Thyroid gland (tissue), 4 donors: ENCODE data around the gene ZNF780B. TPM values are rescaled to one million over a fixed set of nuclear protein-coding genes. Genes with fewer than 3 reads are reported as not detected.

Experiments used
- DNase-seq, 2 donors: peaks; one replicate each; pipeline ENCODE4 v3.0.0-alpha.2; 2019
- H3K27ac ChIP-seq, 3 donors: fragments of 200-600 bp; sonication (generic); 1 replicate in 2 of 3; 2 replicates in 1 of 3; pipeline ENCODE4 v1.5.1; 2016 to 2019; ENCODE audit warnings: mild to moderate bottlenecking in 1 of 3, moderate library complexity in 1 of 3
- H3K27me3 ChIP-seq: fragments of 200-600 bp; sonication (generic); one replicate; pipeline ENCODE4 v1.5.1; 2019
- H3K36me3 ChIP-seq, 2 donors: fragments of 200-600 bp; sonication (generic); one replicate each; pipeline ENCODE4 v1.5.1; 2016 to 2019
- H3K4me1 ChIP-seq, 2 donors: fragments of 200-600 bp; sonication (generic); one replicate each; pipeline ENCODE4 v1.5.1; 2017 to 2019
- H3K4me3 ChIP-seq, 3 donors: fragments of 200-600 bp; sonication (generic); replicated peaks in 1 of 3; 1 replicate in 2 of 3; 2 replicates in 1 of 3; pipeline ENCODE4 v1.5.1; 2016; ENCODE audit warnings: mild to moderate bottlenecking in 1 of 3
- H3K9me3 ChIP-seq: fragments of 200-600 bp; sonication (generic); one replicate; pipeline ENCODE4 v1.5.1; 2017
- POLR2A ChIP-seq, 2 donors: fragments of 450-650 bp; IDR thresholded peaks; one replicate each; pipeline ENCODE4 v1.6.1; 2017; ENCODE audit warnings: antibody characterized with exemption in 2 of 2, mild to moderate bottlenecking in 2 of 2, moderate library complexity in 1 of 2
- WGBS, 2 donors: methylation state at CpG; one replicate each; pipeline ENCODE4 v1.1.5; 2017; 5-methylcytosine and 5-hydroxymethylcytosine counted together
- intact Hi-C: fragments of 100-400 bp; cut with DNase I; formaldehyde crosslinking; loops from one replicate; pipeline ENCODE4 v1.15.1; 2023
- total RNA-seq, 4 donors: library from RNA; depleted of rRNA; stranded (reverse); fragments of >200 nt; gene quantifications; one replicate each; pipeline ENCODE4 v1.2.3, GENCODE V29; 2016
- TF ChIP-seq, protein P1 (sequence below), 6 experiments: fragments of 200-600 bp in 3 of 6; fragments of 450-650 bp in 3 of 6; sonication (generic) in 3 of 6; IDR thresholded peaks; one replicate each; pipeline ENCODE4 v1.5.1; 2016 to 2019; ENCODE audit warnings: antibody characterized with exemption in 6 of 6, mild to moderate bottlenecking in 2 of 6, inconsistent platforms in 1 of 6, moderate library complexity in 1 of 6

ZNF780B gene
- total RNA-seq, 4 donors from 2014 or later = 22.3 to 44.6 (median 30.9) TPM

GRCh38 chr19:40084948-40085347 lies 28.9 kb upstream of the ZNF780B start:
- Histone ChIP-seq H3K4me3 (no peak overlapping the region), H3K9me3 (no peaks in the 10 kb centered on the region), H3K27ac (no peak overlapping the region), H3K4me1 (peaks cover 7 to 9% of the 10 kb centered on the region in 2 donors), H3K27me3 (no peaks in the 10 kb centered on the region), H3K36me3 (peaks cover 25 to 27% of the 10 kb centered on the region in 2 donors)
- intact Hi-C loops = no loop called here
- 94% methylated on average over 4 of the region's 4 CpGs for WGBS, 2 donors
- TF ChIP-seq, protein P1, sequence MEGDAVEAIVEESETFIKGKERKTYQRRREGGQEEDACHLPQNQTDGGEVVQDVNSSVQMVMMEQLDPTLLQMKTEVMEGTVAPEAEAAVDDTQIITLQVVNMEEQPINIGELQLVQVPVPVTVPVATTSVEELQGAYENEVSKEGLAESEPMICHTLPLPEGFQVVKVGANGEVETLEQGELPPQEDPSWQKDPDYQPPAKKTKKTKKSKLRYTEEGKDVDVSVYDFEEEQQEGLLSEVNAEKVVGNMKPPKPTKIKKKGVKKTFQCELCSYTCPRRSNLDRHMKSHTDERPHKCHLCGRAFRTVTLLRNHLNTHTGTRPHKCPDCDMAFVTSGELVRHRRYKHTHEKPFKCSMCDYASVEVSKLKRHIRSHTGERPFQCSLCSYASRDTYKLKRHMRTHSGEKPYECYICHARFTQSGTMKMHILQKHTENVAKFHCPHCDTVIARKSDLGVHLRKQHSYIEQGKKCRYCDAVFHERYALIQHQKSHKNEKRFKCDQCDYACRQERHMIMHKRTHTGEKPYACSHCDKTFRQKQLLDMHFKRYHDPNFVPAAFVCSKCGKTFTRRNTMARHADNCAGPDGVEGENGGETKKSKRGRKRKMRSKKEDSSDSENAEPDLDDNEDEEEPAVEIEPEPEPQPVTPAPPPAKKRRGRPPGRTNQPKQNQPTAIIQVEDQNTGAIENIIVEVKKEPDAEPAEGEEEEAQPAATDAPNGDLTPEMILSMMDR (IDR thresholded peaks at IDR 0.05) = no peak
- TF ChIP-seq POLR2A (IDR thresholded peaks at IDR 0.05) = no peak
- DNase-seq = no peak

DNA sequence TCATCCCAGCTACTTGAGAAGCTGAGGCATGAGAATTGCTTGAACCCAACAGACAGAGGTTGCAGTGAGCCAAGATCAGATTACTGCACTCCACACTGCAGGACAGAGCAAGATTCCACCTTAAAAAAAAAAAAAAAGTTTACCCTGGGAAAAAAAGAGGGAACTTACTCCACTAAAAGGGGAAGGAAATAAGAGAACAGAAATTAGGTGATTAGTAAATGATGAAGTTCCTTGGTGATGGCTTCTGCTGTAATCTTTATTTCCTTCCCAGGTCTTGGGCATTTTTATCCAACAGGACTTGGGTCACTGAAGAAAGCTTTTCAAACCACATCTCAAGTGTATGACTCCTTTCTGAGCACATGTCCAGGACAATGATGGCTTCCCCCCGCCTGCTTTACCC lies 25.4 kb upstream of the ZNF780B start:
- H3K9me3 ChIP-seq = no peaks in the 10 kb centered on the region
- no peaks in the 10 kb centered on the region for H3K4me1 ChIP-seq
- DNase-seq = no peak
- no peaks in the 10 kb centered on the region for H3K27me3 ChIP-seq
- no peak for TF ChIP-seq POLR2A (IDR thresholded peaks at IDR 0.05)
- TF ChIP-seq, protein P1 (IDR thresholded peaks at IDR 0.05) = no peak
- H3K36me3 ChIP-seq = peaks cover 34 to 43% of the 10 kb centered on the region in 2 donors
- H3K4me3 ChIP-seq = no peak overlapping the region
- 93 to 100% methylated on average over 1 of the region's 1 CpG for WGBS, 2 donors
- intact Hi-C loops = no loop called here
- H3K27ac ChIP-seq = no peak overlapping the region

DNA sequence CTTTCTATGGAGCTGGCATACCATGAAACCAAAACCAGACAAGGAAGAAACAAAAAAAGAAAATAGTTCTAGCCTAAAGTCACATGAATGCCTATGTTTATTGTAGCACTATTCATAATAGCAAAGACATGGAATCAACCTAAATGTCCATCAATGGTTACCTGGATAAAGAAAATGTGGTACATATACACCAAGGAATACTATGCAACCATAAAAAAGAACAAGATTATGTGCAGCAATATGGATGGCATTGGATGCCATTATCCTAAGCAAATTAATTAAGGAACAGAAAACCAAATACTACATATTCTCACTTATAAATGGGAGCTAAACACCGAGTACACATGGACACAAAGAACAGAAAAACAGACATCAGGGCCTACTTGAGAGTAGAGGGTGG lies 24.3 kb upstream of the ZNF780B start:
- WGBS, 2 donors = 96 to 98% methylated on average over 1 of the region's 1 CpG
- Histone ChIP-seq H3K4me1 (no peaks in the 10 kb centered on the region), H3K27me3 (no peaks in the 10 kb centered on the region), H3K36me3 (peaks cover 45 to 54% of the 10 kb centered on the region in 2 donors), H3K27ac (no peak overlapping the region), H3K9me3 (no peaks in the 10 kb centered on the region), H3K4me3 (no peak overlapping the region)
- DNase-seq = no peak
- intact Hi-C loops = no loop called here
- TF ChIP-seq, protein P1 (IDR thresholded peaks at IDR 0.05) = no peak
- TF ChIP-seq POLR2A (IDR thresholded peaks at IDR 0.05) = no peak

DNA sequence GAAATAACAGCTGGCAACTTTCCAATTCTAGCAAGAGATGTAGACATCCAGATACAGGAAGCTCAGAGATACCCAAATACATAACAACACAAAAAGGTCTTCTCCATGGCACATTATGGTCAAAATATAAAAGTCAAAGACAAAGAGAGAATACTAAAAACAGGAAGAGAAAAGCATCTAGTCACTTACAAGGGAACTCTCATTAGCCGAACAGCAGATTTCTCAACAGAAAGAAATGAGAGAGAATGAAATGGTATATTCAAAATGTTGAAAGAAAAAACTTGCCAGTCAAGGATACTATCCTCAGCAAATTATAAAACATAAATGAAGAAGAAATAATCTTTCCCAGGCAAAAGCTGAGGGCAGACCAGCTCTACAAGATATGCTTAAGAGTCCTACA lies 22.3 kb upstream of the ZNF780B start:
- H3K27me3 ChIP-seq = no peaks in the 10 kb centered on the region
- no peak overlapping the region for H3K27ac ChIP-seq
- 98% methylated on average over 1 of the region's 1 CpG for WGBS, 2 donors
- H3K4me1 ChIP-seq = no peaks in the 10 kb centered on the region
- H3K9me3 ChIP-seq = no peaks in the 10 kb centered on the region
- peaks cover 53 to 71% of the 10 kb centered on the region in 2 donors for H3K36me3 ChIP-seq
- intact Hi-C loops = no loop called here
- no peak for TF ChIP-seq POLR2A (IDR thresholded peaks at IDR 0.05)
- TF ChIP-seq, protein P1 (IDR thresholded peaks at IDR 0.05) = no peak
- no peak for DNase-seq
- H3K4me3 ChIP-seq = no peak overlapping the region

GRCh38 chr19:40070058-40070457 lies 14.0 kb upstream of the ZNF780B start:
- 95 to 96% methylated on average over 1 of the region's 1 CpG for WGBS, 2 donors
- Histone ChIP-seq H3K27me3 (no peaks in the 10 kb centered on the region), H3K9me3 (no peaks in the 10 kb centered on the region), H3K27ac (no peak overlapping the region), H3K4me1 (no peaks in the 10 kb centered on the region), H3K4me3 (no peak overlapping the region), H3K36me3 (peaks cover 13 to 14% of the 10 kb centered on the region in 2 donors)
- intact Hi-C loops = no loop called here
- TF ChIP-seq, protein P1 (IDR thresholded peaks at IDR 0.05) = no peak
- no peak for TF ChIP-seq POLR2A (IDR thresholded peaks at IDR 0.05)
- DNase-seq = no peak
